PC-3 (cell line): Measurements from ENCODE around the gene CDK5RAP3. TPM values are rescaled to one million over a fixed set of nuclear protein-coding genes. Genes with fewer than 3 reads are reported as not detected.

Experiments used
- ATAC-seq: fragments of 200-7000 bp; cut with Tn5 transposase; 2 replicates; pipeline ENCODE4 v1.9.1; 2020; ENCODE audit warnings: mild to moderate bottlenecking, moderate library complexity
- BruUV-seq: library from RNA; stranded (reverse); fragments of 400-500 nt; replicated peaks from 2 replicates; lab custom pipeline; 2021; lab: Mats Ljungman, UMichigan
- CTCF ChIA-PET: fragments of 300-600 bp; sonication (Branson Sonifier 250); formaldehyde crosslinking; loops from one replicate; lab custom pipeline; 2022; ENCODE audit warnings: antibody characterized with exemption; lab: Charles Lee
- POLR2A ChIA-PET: fragments of 300-600 bp; sonication (Branson Sonifier 250); formaldehyde crosslinking; loops from one replicate; lab custom pipeline; 2022; ENCODE audit warnings: antibody characterized with exemption; ENCODE audit not compliant: unreplicated experiment; lab: Charles Lee
- DNase-seq: peaks from one replicate; pipeline ENCODE4 v3.0.0-alpha.2; 2015
- H2AFZ ChIP-seq: fragments of 300-600 bp; sonication (generic); 2 replicates; pipeline ENCODE4 v1.6.0; 2016; ENCODE audit warnings: antibody characterized with exemption, low read length
- H3F3A ChIP-seq: fragments of 300-600 bp; sonication (generic); one replicate; pipeline ENCODE4 v1.6.0; 2017; ENCODE audit warnings: antibody characterized with exemption, low read length, control low read depth, mild to moderate bottlenecking; ENCODE audit not compliant: unreplicated experiment
- H3K27ac ChIP-seq: fragments of 300-600 bp; sonication (generic); 2 replicates; pipeline ENCODE4 v1.5.1; 2016; ENCODE audit warnings: mild to moderate bottlenecking, low read length
- H3K27me3 ChIP-seq: fragments of 300-600 bp; sonication (generic); 2 replicates; pipeline ENCODE4 v1.6.1; 2016; ENCODE audit warnings: low read length, mixed read lengths
- H3K36me3 ChIP-seq: fragments of 300-600 bp; sonication (generic); 2 replicates; pipeline ENCODE4 v1.6.1; 2016; ENCODE audit warnings: low read depth, mixed run types, low read length, mixed read lengths
- H3K4me1 ChIP-seq: fragments of 300-600 bp; sonication (generic); 2 replicates; pipeline ENCODE4 v1.5.1; 2016; ENCODE audit warnings: low read length; ENCODE audit not compliant: insufficient read depth
- H3K4me2 ChIP-seq: fragments of 300-600 bp; sonication (generic); 2 replicates; pipeline ENCODE4 v1.6.0; 2016; ENCODE audit warnings: low read length
- H3K4me3 ChIP-seq: fragments of 300-600 bp; sonication (generic); 2 replicates; pipeline ENCODE4 v1.5.1; 2016; ENCODE audit warnings: mild to moderate bottlenecking, low read length, mixed read lengths
- H3K79me2 ChIP-seq: fragments of 300-600 bp; sonication (generic); 2 replicates; pipeline ENCODE4 v1.6.1; 2017; ENCODE audit warnings: low read length, mixed read lengths
- H3K9ac ChIP-seq: fragments of 300-600 bp; sonication (generic); 2 replicates; pipeline ENCODE4 v1.6.0; 2016; ENCODE audit warnings: mild to moderate bottlenecking, low read length
- H3K9me2 ChIP-seq: fragments of 300-600 bp; sonication (generic); replicated peaks from 2 replicates; pipeline ENCODE4 v1.6.1; 2016; ENCODE audit warnings: mixed run types, low read length, mixed read lengths
- H3K9me3 ChIP-seq: fragments of 300-600 bp; sonication (generic); 2 replicates; pipeline ENCODE4 v1.6.1; 2016; ENCODE audit warnings: low read length, mixed read lengths
- H4K20me1 ChIP-seq: fragments of 300-600 bp; sonication (generic); 2 replicates; pipeline ENCODE4 v1.6.1; 2016; ENCODE audit warnings: low read length, mixed read lengths
- EZH2 ChIP-seq: fragments of 300-600 bp; sonication (generic); IDR thresholded peaks from one replicate; pipeline ENCODE4 v1.6.1; 2017; ENCODE audit warnings: antibody characterized with exemption, mild to moderate bottlenecking, low read length; ENCODE audit not compliant: unreplicated experiment
- EZH2phosphoT487 ChIP-seq: fragments of 300-600 bp; sonication (generic); IDR thresholded peaks from 2 replicates; pipeline ENCODE4 v1.6.1; 2018; ENCODE audit warnings: mild to moderate bottlenecking, antibody characterized with exemption, low read length, borderline replicate concordance
- intact Hi-C: fragments of 100-400 bp; cut with micrococcal nuclease; formaldehyde crosslinking; loops from 2 replicates; pipeline ENCODE4 v1.9.0; 2023
- total RNA-seq: library from RNA; depleted of rRNA; stranded (reverse); fragments of >200 nt; gene quantifications from 2 replicates; pipeline ENCODE4 v1.2.3, GENCODE V29; 2014
- TF ChIP-seq, protein P1 (sequence below): fragments of 300-600 bp; sonication (generic); conservative IDR thresholded peaks from 2 replicates; pipeline ENCODE4 v1.5.1; 2017; ENCODE audit warnings: antibody characterized with exemption, low read depth, mild to moderate bottlenecking, low read length

The CDK5RAP3 gene
- total RNA-seq, 1 experiment from 2014 or later, result 193 TPM

DNA sequence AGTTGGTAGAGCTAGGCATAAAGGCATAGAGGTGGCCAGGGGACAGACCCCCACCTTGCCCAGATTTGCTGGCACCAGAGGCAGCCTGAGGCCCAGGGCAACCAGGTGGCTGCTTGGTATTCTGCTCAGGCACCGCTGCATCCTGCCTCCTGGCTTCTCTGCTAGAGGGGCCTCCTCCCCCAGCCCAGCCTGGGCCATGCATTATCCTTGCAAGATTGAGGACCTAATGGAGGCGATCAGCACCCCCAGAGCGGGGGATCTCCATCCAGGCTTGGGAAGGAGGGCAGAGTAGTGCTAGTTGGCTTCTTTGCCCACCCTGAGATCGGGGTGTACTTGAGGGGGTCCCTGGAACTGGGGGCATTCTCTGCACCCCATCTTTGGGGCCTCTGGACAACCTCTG lies 23.8 kb downstream of the CDK5RAP3 start:
- Histone ChIP-seq H3K27me3 (no peaks in the 10 kb centered on the region), H4K20me1 (no peaks in the 10 kb centered on the region), H3K9me2 (no peaks in the 10 kb centered on the region), H3K9ac (no peak overlapping the region), H3K9me3 (no peaks in the 10 kb centered on the region), H3K36me3 (no peaks in the 10 kb centered on the region), H3K4me3 (no peak overlapping the region), H3K4me2 (no peak overlapping the region), H3K79me2 (no peaks in the 10 kb centered on the region), H3K27ac (no peak overlapping the region), H3K4me1 (peaks cover 8% of the 10 kb centered on the region; the same call in 1 of the 2 replicates), H3F3A (no peaks in the 10 kb centered on the region), H2AFZ (no peak overlapping the region)
- POLR2A ChIA-PET, result no interaction called here
- TF ChIP-seq EZH2 (no peak), EZH2phosphoT487 (no peak)
- TF ChIP-seq, protein P1, sequence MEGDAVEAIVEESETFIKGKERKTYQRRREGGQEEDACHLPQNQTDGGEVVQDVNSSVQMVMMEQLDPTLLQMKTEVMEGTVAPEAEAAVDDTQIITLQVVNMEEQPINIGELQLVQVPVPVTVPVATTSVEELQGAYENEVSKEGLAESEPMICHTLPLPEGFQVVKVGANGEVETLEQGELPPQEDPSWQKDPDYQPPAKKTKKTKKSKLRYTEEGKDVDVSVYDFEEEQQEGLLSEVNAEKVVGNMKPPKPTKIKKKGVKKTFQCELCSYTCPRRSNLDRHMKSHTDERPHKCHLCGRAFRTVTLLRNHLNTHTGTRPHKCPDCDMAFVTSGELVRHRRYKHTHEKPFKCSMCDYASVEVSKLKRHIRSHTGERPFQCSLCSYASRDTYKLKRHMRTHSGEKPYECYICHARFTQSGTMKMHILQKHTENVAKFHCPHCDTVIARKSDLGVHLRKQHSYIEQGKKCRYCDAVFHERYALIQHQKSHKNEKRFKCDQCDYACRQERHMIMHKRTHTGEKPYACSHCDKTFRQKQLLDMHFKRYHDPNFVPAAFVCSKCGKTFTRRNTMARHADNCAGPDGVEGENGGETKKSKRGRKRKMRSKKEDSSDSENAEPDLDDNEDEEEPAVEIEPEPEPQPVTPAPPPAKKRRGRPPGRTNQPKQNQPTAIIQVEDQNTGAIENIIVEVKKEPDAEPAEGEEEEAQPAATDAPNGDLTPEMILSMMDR, result no peak
- ATAC-seq (no peak), DNase-seq (no peak)
- intact Hi-C loops, result no loop called here
- BruUV-seq, result no TSS peak
- CTCF ChIA-PET, result no interaction called here

DNA sequence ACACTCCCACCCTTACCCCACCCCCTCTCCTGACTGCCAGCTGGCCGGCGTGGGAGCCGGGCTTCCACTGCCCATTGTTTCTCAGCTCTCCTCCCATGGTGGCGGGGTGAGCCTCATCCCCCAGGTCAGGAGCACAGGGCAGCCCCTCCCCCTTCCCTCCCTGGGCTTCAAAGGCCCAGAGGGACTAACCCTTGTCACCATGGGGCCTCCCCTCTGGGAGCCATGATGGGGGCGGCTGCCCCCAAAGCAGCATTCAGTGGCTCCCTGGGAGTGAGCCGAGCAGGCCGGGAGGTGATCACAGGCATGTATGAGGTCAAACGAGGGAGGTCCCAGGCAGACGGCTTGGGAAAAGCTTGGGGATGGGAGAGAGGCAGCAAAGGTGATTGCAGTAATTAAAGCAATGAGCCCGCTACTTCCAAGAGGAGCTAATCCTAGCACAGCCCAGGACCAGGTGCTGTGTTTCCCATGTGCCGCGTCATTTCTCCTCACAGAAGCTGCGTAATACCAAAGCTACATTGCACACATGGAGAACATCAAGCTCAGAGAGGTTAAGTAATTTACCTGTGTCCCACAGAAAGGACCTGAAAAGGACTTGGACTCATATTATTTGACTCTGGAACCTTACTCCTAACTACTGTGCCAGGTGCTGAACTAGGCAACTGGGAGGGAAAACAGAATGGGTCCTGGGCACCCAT lies 24.5 kb downstream of the CDK5RAP3 start:
- Histone ChIP-seq H3K27me3 (no peaks in the 10 kb centered on the region), H3K9ac (no peak overlapping the region), H3K9me2 (no peaks in the 10 kb centered on the region), H4K20me1 (no peaks in the 10 kb centered on the region), H3K4me1 (peaks cover 14% of the 10 kb centered on the region; the same call in 1 of the 2 replicates), H3K27ac (no peak overlapping the region), H2AFZ (no peak overlapping the region), H3K79me2 (no peaks in the 10 kb centered on the region), H3K4me2 (no peak overlapping the region), H3K4me3 (no peak overlapping the region), H3F3A (no peaks in the 10 kb centered on the region), H3K36me3 (no peaks in the 10 kb centered on the region), H3K9me3 (no peaks in the 10 kb centered on the region)
- no TSS peak for BruUV-seq
- ATAC-seq (no peak), DNase-seq (no peak)
- TF ChIP-seq, protein P1, result no peak
- TF ChIP-seq EZH2phosphoT487 (no peak), EZH2 (no peak)
- ChIA-PET CTCF (no interaction called here), POLR2A (no interaction called here)
- intact Hi-C loops, result no loop called here

DNA sequence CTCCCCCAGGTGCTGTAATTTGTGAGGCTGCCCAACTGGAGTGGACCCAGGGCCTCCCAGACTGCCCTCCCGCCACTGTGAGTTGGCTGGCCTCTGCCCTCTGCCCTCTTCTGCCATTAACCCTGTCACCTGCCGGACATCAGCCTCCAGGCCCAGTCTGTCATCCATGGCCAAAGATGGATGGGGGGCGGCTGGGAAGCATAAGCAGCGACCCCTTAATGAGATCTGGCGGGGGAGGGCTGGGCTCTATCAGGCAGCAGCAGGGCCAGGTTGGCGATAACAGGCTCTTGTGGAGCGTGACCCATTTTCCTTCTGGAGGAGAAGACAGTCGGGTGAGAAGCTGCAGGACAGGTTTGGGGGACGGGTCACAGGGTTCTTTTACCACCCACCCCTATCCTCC lies 25.3 kb downstream of the CDK5RAP3 start:
- DNase-seq (no peak), ATAC-seq (no peak)
- no peak overlapping the region for H3K4me3 ChIP-seq
- H3K9ac ChIP-seq, result no peak overlapping the region
- ChIA-PET POLR2A (no interaction called here), CTCF (no interaction called here)
- H3K79me2 ChIP-seq, result no peaks in the 10 kb centered on the region
- no TSS peak for BruUV-seq
- no peak overlapping the region for H2AFZ ChIP-seq
- peaks cover 14% of the 10 kb centered on the region; the same call in 1 of the 2 replicates for H3K4me1 ChIP-seq
- no peak overlapping the region for H3K27ac ChIP-seq
- H3K36me3 ChIP-seq, result no peaks in the 10 kb centered on the region
- no peaks in the 10 kb centered on the region for H3K27me3 ChIP-seq
- TF ChIP-seq, protein P1, result no peak
- TF ChIP-seq EZH2phosphoT487 (no peak), EZH2 (no peak)
- no peaks in the 10 kb centered on the region for H3F3A ChIP-seq
- no peaks in the 10 kb centered on the region for H4K20me1 ChIP-seq
- intact Hi-C loops, result no loop called here
- H3K9me2 ChIP-seq, result no peaks in the 10 kb centered on the region
- H3K4me2 ChIP-seq, result no peak overlapping the region
- no peaks in the 10 kb centered on the region for H3K9me3 ChIP-seq
